HG03575 (cell line): ENCODE measurements around the gene ARHGEF17.

Experiments
- ATAC-seq: cut with Tn5 transposase; IDR thresholded peaks from one replicate; pipeline ENCODE4 v1.9.1; 2021; ENCODE audit not compliant: unreplicated experiment, insufficient number of reproducible peaks, low FRiP score; ENCODE audit errors: extremely low read depth

ARHGEF17 gene

GRCh38 chr11:73343076-73343873 lies 35.2 kb downstream of the ARHGEF17 start:
- ATAC-seq = no peak

DNA sequence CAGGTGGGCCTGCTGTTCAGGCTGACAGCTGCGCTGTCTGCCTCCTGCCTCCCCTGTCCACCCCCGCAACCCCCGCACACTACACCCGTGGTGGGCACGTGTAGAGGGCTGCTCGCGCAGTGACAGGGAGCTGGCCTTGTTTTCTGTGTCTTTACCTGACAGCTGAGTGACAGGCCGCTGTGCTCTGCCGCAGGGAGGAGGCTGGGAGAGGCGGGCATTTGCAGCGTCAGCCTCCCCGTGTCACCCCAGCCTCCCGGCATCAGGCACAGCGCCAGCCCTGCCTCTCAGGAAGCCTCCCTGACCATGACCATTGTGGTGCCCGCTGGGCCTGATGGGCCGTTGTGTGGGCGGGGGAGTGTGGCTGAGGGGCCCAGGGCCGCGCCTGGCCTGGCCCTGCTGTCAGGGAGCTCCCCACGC lies 36.1 kb downstream of the ARHGEF17 start:
- no peak for ATAC-seq

DNA sequence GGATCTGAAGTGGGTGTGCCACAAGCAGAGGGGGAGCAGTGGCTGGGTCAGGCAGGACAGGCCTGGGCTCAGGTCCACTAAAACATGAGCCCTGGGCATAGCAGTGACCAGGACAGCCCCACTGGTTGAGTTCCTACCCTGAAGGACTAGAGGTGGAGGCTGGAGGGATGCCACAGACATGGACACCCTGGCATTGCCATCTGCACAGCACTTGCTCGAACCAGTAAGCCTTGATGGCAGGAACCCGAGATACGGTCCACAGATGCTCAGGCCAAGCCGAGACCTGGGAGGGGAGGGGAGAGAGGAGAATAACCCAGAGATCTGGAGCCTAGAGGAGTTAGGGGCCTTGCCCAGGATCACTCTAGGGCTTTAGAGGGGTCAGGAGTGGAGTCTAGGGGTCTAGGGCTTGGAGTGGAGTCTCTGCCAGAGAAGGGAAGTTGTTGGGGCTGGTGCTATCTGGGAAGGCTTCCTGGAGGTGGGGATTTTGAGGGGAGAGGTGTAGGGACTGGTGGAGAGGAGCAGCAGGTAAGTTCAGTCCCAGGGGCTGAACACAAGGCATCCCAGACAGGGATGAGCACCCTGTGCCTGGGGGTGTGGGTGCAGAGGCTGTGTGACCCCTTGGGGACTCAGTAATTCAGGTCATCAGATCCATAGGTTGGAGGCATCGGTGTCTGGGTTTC lies 37.5 kb downstream of the ARHGEF17 start:
- no peak for ATAC-seq

- no peak for ATAC-seq
These were observed 38.3 kb downstream of the ARHGEF17 start for GRCh38 chr11:73346186-73346935.

- no peak for ATAC-seq
These were observed 39.0 kb downstream of the ARHGEF17 start for GRCh38 chr11:73347067-73347466.

GRCh38 chr11:73348838-73349237 lies 40.8 kb downstream of the ARHGEF17 start:
- ATAC-seq = no peak

GRCh38 chr11:73349633-73350032 lies 41.6 kb downstream of the ARHGEF17 start:
- no peak for ATAC-seq

DNA sequence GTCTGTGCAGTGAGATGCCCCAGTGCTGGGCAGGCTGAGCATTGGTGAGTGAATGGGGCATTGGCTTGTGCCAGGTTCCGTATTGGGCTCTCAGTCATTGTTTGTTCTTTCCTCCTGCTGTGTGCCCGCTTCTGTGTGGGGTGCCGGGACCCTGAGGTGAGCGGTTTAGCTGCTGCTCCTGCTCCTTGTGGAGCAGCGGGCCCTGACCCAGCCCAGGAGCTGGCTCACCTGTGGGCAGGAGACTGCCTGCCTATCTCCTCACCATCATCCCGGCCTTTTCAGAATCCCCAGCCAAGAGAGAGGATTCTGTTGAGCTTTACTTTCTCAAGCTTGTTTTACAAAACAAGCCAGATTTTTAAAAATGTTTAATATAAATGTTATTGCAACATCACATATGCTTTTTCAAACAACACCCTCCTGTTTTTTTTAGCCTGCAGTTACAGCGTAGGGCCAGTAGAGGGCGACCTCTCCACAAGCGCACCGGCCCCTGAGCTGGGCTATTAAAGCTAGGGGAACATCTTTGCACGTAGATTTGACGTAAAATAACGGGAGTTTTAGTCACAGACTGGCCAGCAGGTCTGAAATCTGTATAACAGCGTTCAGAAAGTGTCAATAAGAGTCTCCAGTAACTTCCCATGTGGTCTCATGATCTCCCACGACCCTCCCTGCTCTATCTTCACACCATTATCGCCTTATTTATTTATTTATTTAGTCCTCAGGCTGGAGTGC lies 43.0 kb downstream of the ARHGEF17 start:
- no peak for ATAC-seq

DNA sequence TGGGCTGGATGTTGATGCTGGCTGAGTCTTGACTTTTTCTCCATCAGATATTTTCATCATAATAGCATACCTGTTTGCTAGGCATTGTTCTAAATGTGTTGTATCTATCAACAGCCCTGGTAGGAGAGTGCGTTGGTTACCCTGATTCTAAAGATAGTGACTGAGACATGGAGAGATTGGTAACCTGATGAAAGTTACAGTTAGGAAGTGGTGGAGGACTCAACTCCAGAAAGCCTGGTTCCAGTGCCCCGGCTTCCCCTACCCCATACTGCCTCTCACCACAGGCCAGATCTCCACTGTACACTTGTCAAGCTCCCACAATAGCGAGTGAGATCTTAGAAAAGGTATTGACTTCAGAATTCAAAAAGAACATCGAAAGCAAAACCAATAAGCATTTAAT lies 45.3 kb downstream of the ARHGEF17 start:
- ATAC-seq = no peak

DNA sequence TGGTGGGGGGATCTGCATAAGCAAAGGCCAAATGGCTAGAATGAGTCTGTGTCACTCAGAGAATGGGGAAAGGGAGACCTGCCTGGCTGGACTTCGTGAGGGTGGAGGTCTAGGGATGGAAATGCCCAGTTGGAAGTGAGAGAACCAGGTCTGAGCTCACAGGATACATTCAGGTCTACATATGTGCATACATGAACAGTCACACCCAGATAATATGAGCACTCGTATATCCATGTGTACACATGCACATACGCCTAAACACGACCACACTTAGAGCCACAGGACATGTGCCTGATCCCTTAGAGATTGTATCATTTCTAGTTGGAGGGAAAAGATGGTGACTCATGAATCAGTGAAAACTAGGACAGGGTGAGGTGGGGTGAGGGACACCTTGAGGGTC lies 47.0 kb downstream of the ARHGEF17 start:
- ATAC-seq = no peak

DNA sequence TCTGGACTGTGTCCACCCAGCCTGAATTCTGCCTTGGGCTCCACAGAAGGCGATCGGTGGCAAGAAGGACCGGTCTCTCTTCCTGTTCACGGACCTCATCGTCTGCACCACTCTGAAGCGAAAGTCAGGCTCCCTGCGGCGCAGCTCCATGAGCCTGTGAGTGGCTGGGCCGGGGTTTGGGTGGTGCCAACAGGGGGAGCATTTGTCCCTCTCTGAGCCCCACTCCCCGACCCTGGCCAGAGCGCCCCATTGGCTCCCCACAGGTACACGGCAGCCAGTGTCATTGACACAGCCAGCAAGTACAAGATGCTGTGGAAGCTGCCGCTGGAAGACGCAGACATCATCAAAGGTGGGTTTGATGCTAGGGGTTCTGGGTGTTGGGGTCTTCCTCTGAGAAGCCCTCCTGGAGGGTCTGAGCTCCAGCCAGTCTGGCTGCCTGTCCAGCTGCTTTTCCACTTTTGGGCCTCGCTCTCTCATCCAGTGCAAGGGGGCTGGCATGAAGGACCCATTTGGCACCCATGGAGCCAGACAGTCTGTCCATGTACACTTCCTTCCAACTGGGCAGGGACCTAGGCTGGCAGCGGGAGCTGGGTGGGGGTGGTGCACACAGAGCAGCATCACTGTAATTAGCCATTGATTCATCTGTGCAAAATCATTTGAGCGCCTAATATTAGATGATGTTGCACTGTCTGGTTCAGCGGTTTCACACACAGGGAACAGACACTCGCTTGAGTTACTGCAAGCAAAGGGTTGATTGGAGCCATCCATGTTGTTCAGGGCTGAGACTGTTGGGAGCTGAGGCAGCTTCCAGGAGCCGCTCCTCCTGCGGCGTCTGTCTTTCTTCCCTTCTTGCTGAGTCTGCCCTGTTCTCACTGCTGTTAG lies 49.1 kb downstream of the ARHGEF17 start:
- ATAC-seq = no peak

DNA sequence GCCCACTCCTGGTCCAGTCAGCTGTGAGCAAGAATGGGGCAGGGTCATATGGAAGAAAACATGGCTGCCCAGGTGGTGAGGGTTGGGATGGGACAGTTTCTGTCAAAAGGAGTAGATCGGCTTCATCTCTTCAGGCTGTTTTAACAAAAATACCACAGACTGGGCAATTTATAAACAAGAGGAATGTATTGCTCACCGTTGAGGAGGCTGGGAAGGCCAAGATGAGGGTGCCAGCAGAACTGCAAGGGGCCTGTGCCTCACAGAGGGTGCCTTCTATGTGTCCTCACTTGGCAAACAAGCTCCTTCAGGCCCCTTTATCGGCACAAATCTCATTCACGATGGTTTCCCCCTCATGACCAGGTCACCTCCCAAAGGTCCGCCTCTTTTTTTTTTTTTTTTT lies 50.0 kb downstream of the ARHGEF17 start:
- ATAC-seq = no peak

DNA sequence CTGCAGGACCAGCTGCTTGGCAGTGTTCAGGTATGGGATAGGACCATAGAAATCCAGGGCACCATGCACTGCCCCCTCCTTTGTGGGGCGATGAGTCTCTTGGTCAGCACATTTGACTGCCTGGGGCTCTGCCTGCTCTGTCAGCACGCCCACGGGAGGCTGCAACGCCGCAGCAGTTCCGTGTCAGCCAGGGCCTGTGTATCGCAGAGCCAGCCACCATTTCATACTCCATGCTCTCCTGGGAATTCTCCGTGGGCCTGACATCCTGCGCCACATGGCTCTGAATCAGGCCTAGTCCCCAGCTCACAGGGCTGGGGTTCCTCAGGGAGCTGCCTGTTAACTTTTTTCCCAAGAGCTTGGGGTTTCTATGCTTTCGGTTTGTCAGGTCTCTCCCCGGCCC lies 51.3 kb downstream of the ARHGEF17 start:
- ATAC-seq = no peak

- ATAC-seq = no peak
These were observed 52.1 kb downstream of the ARHGEF17 start for GRCh38 chr11:73359930-73360742.

- ATAC-seq = no peak
These were observed 52.8 kb downstream of the ARHGEF17 start for GRCh38 chr11:73360743-73361369.

- no peak for ATAC-seq
These were observed 54.1 kb downstream of the ARHGEF17 start for GRCh38 chr11:73361953-73362776.
